ENCODE results near the gene NUDT17.

- TF ChIP-seq POLR2A (IDR thresholded peaks at IDR 0.05) (no peak), CTCF (IDR thresholded peaks at IDR 0.05) (no peak)
Measured at GRCh38 chr1:145857170-145857569, 11.7 kb downstream of the NUDT17 start.

Data from testis (tissue), 2 donors.